Colonic mucosa (tissue), 4 donors: ENCODE results near the gene CD38. TPM values are rescaled to one million over a fixed set of nuclear protein-coding genes. Genes with fewer than 3 reads are reported as not detected.
"Not testable (repeated sequence)": the region's sequence is repeated elsewhere in the genome, so short reads cannot be mapped to it uniquely, and the experiment has no call there.

ENCODE experiments used
- DNase-seq: peaks from one replicate; pipeline ENCODE4 v3.0.0-alpha.2; 2020
- H3K27ac ChIP-seq: fragments of 200-600 bp; one replicate; pipeline ENCODE4 v1.8.0; 2021
- H3K27me3 ChIP-seq: fragments of 200-600 bp; one replicate; pipeline ENCODE4 v1.8.0; 2021
- H3K36me3 ChIP-seq: fragments of 200-600 bp; one replicate; pipeline ENCODE4 v1.8.0; 2021
- H3K4me1 ChIP-seq: fragments of 200-600 bp; one replicate; pipeline ENCODE4 v1.8.0; 2021; ENCODE audit warnings: mild to moderate bottlenecking
- H3K4me3 ChIP-seq: fragments of 200-600 bp; one replicate; pipeline ENCODE4 v1.8.0; 2021
- H3K9ac ChIP-seq, 2 donors: one replicate each; pipeline ENCODE4 v1.7.0; 2013; ENCODE audit warnings: control low read depth in 2 of 2, low read depth in 2 of 2, low read length in 2 of 2
- H3K9me3 ChIP-seq: fragments of 200-600 bp; one replicate; pipeline ENCODE4 v1.8.0; 2021
- intact Hi-C: fragments of 100-400 bp; cut with DNase I; formaldehyde crosslinking; loops from one replicate; pipeline ENCODE4 v1.14.1; 2022
- total RNA-seq, 2 donors: library from RNA; stranded (reverse); fragmentation: NEBNext Ultra II Directional in 1 of 2; extraction: Animal tissue kit (Norgen Biotek cat#: 25700) in 1 of 2; gene quantifications; one replicate each; pipeline ENCODE4 v1.2.1, GENCODE V29; 2021
- TF ChIP-seq, protein P1 (sequence below): fragments of 200-600 bp; IDR thresholded peaks from one replicate; pipeline ENCODE4 v1.8.0; 2022; ENCODE audit warnings: antibody characterized with exemption, mild to moderate bottlenecking
- donor health status: healthy.
- donor health status: DM: no; HTN: no; CAD: no.
- donor health status: DM: no; HTN: no; CAD: no.

The CD38 gene
- 1 to 10 TPM; 2.5 to 2.6 TPM for total RNA-seq

DNA sequence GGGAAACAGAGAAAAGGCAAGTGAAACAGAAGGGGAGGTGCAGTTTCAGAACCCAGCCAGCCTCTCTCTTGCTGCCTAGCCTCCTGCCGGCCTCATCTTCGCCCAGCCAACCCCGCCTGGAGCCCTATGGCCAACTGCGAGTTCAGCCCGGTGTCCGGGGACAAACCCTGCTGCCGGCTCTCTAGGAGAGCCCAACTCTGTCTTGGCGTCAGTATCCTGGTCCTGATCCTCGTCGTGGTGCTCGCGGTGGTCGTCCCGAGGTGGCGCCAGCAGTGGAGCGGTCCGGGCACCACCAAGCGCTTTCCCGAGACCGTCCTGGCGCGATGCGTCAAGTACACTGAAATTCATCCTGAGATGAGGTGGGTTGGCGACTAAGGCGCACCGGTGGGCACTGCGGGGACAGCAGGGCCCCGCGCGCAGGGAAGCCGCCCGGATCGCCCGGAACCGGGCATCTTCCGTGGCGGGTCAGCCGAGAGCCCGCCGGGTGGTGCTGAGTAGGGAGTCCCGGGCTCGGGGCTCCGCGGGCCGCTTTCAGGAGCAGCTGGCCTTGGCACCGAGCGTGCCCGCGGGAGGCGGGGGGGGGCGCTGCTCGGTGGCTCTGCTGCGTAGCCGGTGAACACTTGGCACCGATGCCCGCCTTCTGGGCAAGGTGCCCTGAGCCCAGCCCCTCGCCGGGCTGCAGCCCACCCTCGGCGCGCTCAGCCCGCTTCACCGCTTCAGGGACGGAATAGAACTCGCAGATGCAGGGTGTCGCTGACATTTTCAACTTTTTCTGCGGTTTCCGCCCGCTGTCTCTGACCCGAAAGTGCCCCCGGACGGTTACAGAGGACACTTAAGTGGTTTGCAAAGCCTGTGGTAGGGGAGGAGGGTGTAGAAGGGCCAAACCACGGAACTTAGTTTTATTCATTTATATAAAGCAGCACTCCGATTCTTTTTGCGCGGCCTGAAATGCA is at the start of gene CD38:
TSS of gene CD38 (plus strand) at position 40 of the 953 bp plus-strand sequence. CDS start at position 127, 87 bp downstream.
- H3K9ac ChIP-seq = peak within 1 kb of the TSS; percentile 54 to 65
- TF ChIP-seq, protein P1, sequence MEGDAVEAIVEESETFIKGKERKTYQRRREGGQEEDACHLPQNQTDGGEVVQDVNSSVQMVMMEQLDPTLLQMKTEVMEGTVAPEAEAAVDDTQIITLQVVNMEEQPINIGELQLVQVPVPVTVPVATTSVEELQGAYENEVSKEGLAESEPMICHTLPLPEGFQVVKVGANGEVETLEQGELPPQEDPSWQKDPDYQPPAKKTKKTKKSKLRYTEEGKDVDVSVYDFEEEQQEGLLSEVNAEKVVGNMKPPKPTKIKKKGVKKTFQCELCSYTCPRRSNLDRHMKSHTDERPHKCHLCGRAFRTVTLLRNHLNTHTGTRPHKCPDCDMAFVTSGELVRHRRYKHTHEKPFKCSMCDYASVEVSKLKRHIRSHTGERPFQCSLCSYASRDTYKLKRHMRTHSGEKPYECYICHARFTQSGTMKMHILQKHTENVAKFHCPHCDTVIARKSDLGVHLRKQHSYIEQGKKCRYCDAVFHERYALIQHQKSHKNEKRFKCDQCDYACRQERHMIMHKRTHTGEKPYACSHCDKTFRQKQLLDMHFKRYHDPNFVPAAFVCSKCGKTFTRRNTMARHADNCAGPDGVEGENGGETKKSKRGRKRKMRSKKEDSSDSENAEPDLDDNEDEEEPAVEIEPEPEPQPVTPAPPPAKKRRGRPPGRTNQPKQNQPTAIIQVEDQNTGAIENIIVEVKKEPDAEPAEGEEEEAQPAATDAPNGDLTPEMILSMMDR = no peak
- no peaks in the 10 kb centered on the region for H3K36me3 ChIP-seq
- H3K4me3 ChIP-seq = peak within 1 kb of the TSS; percentile 55
- H3K27ac ChIP-seq = peak within 1 kb of the TSS; percentile 6
- no peaks in the 10 kb centered on the region for H3K4me1 ChIP-seq
- DNase-seq = peak; percentile 50
- intact Hi-C loops = no loop called here
- H3K9me3 ChIP-seq = no peaks in the 10 kb centered on the region
- H3K27me3 ChIP-seq = no peaks in the 10 kb centered on the region

DNA sequence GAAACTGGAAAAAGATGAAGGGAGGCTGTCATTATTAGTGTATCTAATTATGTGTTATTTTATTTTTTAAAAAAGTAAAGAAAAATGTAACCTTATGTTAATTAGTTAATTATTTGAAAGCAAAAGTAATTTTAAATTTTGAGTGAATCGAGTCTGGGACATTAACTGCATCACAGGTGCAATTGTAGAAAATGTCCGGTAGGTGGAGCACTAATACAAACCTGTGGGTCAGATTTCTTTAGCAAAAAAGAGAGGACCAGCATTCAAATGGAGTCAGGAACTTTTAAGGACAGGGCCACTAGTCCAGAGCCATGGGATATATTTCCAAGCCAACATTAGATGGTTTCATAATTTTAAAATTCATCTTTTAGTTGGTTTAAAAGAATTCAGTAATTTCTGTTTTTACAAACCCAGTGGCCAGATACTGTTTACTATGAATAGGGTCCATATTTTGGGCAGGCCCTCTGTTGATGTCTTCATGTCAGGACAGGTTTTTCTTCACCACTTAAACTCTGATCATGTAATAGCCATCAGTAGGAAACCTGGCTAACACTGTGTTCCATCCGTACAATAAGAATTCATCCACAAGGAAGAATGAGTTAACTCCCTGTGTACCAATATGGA is 48.1 kb upstream of the CD38 start:
- no peak overlapping the region for H3K9ac ChIP-seq
- H3K36me3 ChIP-seq = no peaks in the 10 kb centered on the region
- peak; percentile 26 for DNase-seq
- TF ChIP-seq, protein P1 = peak; percentile 95
- H3K27me3 ChIP-seq = no peaks in the 10 kb centered on the region
- H3K4me3 ChIP-seq = no peak overlapping the region
- no peaks in the 10 kb centered on the region for H3K4me1 ChIP-seq
- H3K27ac ChIP-seq = no peak overlapping the region
- no peaks in the 10 kb centered on the region for H3K9me3 ChIP-seq
- intact Hi-C loops = loop anchor here (10.0 kb wide), 2 partner anchors 225 to 275 kb away; no protein-coding TSS in a partner anchor

DNA sequence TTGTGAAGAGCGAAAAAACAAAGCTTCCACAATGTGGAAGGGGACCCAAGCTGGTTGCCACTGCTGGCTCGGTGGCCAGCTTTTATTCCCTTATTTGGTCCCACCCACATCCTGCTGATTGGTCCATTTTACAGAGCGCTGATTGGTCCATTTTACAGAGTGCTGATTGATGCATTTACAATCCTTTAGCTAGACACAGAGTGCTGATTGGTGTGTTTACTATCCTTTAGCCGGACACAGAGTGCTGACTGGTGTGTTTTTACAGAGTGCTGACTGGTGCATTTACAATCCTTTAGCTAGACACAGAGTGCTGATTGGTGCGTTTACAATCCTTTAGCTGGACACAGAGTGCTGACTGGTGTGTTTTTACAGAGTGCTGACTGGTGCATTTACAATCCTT is 45.1 kb upstream of the CD38 start:
- not testable (repeated sequence) for H3K9me3 ChIP-seq, DNase-seq, H3K36me3 ChIP-seq, H3K27ac ChIP-seq, H3K4me3 ChIP-seq, H3K9ac ChIP-seq, H3K4me1 ChIP-seq, H3K27me3 ChIP-seq
- intact Hi-C loops = loop anchor here (10.0 kb wide), 1 partner anchor 222 kb away; no protein-coding TSS in a partner anchor

DNA sequence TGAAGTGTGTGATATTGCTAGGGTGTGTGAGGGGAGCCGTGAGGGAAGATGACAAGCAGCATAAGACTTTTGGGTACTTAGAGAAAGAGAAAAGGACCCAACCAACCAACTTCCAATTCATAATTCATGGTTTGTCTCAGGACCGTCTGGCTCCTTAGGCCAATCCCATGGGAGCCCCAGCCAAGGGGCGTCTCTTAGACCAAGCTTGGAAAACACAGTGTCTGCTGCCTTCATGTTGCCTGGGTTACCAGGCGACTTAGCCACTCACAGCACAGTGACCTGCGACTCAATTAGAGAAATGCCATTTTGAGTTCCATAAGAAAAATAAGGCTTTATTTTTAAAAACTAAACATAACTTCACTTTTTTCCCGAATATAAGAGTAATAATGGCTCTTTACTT is 42.6 kb upstream of the CD38 start:
- Histone ChIP-seq H3K27ac (no peak overlapping the region), H3K36me3 (no peaks in the 10 kb centered on the region), H3K27me3 (no peaks in the 10 kb centered on the region), H3K4me1 (no peaks in the 10 kb centered on the region), H3K9ac (no peak overlapping the region), H3K4me3 (no peak overlapping the region), H3K9me3 (no peaks in the 10 kb centered on the region)
- intact Hi-C loops = loop anchor here (5.0 to 10.0 kb wide), 2 partner anchors 67 to 219 kb away; no protein-coding TSS in a partner anchor
- DNase-seq = no peak
- TF ChIP-seq, protein P1 = no peak

DNA sequence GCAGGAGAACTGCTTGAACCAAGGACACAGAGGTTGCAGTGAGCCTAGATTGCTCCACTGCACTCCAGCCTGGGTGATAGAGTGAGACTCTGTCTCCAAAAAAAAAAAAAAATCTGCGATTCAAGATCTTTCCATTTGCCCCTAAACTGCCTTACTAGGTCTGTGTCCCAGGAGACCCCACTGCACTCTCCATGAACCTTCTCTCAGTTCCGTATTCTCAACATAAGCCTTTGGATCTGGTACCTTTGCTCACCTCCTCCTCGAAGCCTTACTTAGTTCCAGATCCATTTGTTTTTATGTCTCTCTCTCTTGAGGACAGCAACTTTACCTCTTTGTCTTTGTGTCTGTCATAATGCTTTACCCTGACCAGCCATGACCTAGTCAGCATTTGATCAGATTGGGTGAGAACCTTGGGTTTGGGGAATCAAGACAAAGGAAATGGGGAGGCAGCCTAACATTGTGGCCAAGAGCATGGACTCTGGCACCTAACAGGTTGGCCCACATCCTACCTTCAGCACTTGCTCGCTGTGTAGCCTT is 41.5 kb upstream of the CD38 start:
- intact Hi-C loops = loop anchor here (5.0 to 10.0 kb wide), 2 partner anchors 66 to 218 kb away; no protein-coding TSS in a partner anchor
- TF ChIP-seq, protein P1 = no peak
- no peak overlapping the region for H3K27ac ChIP-seq

More for the DNA sequence above, 41.5 kb upstream of the CD38 start:
- H3K36me3 ChIP-seq = no peaks in the 10 kb centered on the region
- H3K27me3 ChIP-seq = no peaks in the 10 kb centered on the region
- no peak overlapping the region for H3K9ac ChIP-seq
- H3K4me3 ChIP-seq = no peak overlapping the region
- no peaks in the 10 kb centered on the region for H3K4me1 ChIP-seq
- H3K9me3 ChIP-seq = no peaks in the 10 kb centered on the region
- no peak for DNase-seq
